Peyer's patch (tissue), 4 donors: ENCODE results near the gene CCL28. TPM values are rescaled to one million over a fixed set of nuclear protein-coding genes. Genes with fewer than 3 reads are reported as not detected.
"Not testable (repeated sequence)": the region's sequence is repeated elsewhere in the genome, so short reads cannot be mapped to it uniquely, and the experiment has no call there.

Experiments
- DNase-seq, 3 donors: peaks; one replicate each; pipeline ENCODE4 v3.0.0-alpha.2; 2017 to 2019
- H3K27ac ChIP-seq, 4 donors: fragments of 200-600 bp; sonication (generic); one replicate each; pipeline ENCODE4 v1.5.1; 2016 to 2019
- H3K27me3 ChIP-seq, 2 donors: fragments of 200-600 bp; sonication (generic); one replicate each; pipeline ENCODE4 v1.5.1; 2019
- H3K36me3 ChIP-seq, 3 donors: fragments of 200-600 bp; sonication (generic); one replicate each; pipeline ENCODE4 v1.5.1; 2016 to 2019
- H3K4me1 ChIP-seq, 4 donors: fragments of 200-600 bp; sonication (generic); one replicate each; pipeline ENCODE4 v1.5.1; 2016 to 2019
- H3K4me3 ChIP-seq, 4 donors: fragments of 200-600 bp; sonication (generic); 1 replicate in 3 of 4; 2 replicates in 1 of 4; pipeline ENCODE4 v1.5.1; 2016 to 2019; ENCODE audit warnings: mild to moderate bottlenecking in 1 of 4
- H3K9me3 ChIP-seq, 4 donors: fragments of 200-600 bp; sonication (generic); one replicate each; pipeline ENCODE4 v1.5.1; 2016 to 2019; ENCODE audit warnings: mild to moderate bottlenecking in 1 of 4
- CTCF ChIP-seq, 6 experiments: fragments of 450-650 bp in 4 of 6; fragments of 200-600 bp in 2 of 6; sonication (generic) in 1 of 6; IDR thresholded peaks; one replicate each; pipeline ENCODE4 v1.5.1; 2017 to 2019; ENCODE audit warnings: antibody characterized with exemption in 6 of 6, mild to moderate bottlenecking in 3 of 6, moderate library complexity in 1 of 6
- POLR2A ChIP-seq, 2 donors: fragments of 450-650 bp; IDR thresholded peaks; one replicate each; pipeline ENCODE4 v1.5.1; 2017; ENCODE audit warnings: antibody characterized with exemption in 2 of 2, mild to moderate bottlenecking in 2 of 2, moderate library complexity in 2 of 2
- total RNA-seq, 4 donors: library from RNA; depleted of rRNA; stranded (reverse); fragments of >200 nt; gene quantifications; one replicate each; pipeline ENCODE4 v1.1.0, GENCODE V29; 2016

Gene CCL28
- total RNA-seq, 4 donors from 2014 or later = 5.5 to 22.3 (median 13.0) TPM

- Histone ChIP-seq H3K4me1 (no peaks in the 10 kb centered on the region), H3K27ac (no peak overlapping the region), H3K36me3 (no peaks in the 10 kb centered on the region), H3K4me3 (no peak overlapping the region), H3K9me3 (no peaks in the 10 kb centered on the region), H3K27me3 (no peaks in the 10 kb centered on the region)
- no peak for DNase-seq
- no peak for TF ChIP-seq POLR2A (IDR thresholded peaks at IDR 0.05)
- no peak for TF ChIP-seq CTCF (IDR thresholded peaks at IDR 0.05)
Measured at GRCh38 chr5:43369651-43370050, 42.5 kb downstream of the CCL28 start.

GRCh38 chr5:43367909-43368669 is 44.1 kb downstream of the CCL28 start:
- no peak for DNase-seq
- Histone ChIP-seq H3K36me3 (no peaks in the 10 kb centered on the region), H3K27ac (no peak overlapping the region), H3K27me3 (no peaks in the 10 kb centered on the region), H3K4me3 (no peak overlapping the region), H3K4me1 (no peaks in the 10 kb centered on the region), H3K9me3 (no peaks in the 10 kb centered on the region)
- no peak for TF ChIP-seq POLR2A (IDR thresholded peaks at IDR 0.05)
- no peak for TF ChIP-seq CTCF (IDR thresholded peaks at IDR 0.05)

GRCh38 chr5:43367453-43367852 is 44.7 kb downstream of the CCL28 start:
- peak in 1 of 3 donors; percentile 57 for DNase-seq
- TF ChIP-seq POLR2A (IDR thresholded peaks at IDR 0.05) (no peak), CTCF (IDR thresholded peaks at IDR 0.05) (no peak)
- Histone ChIP-seq H3K27ac (no peak overlapping the region), H3K9me3 (no peaks in the 10 kb centered on the region), H3K4me1 (no peaks in the 10 kb centered on the region), H3K4me3 (no peak overlapping the region), H3K27me3 (no peaks in the 10 kb centered on the region), H3K36me3 (no peaks in the 10 kb centered on the region)

GRCh38 chr5:43366680-43367246 is 45.4 kb downstream of the CCL28 start:
- H3K27me3 ChIP-seq, H3K4me1 ChIP-seq, H3K4me3 ChIP-seq, H3K9me3 ChIP-seq, H3K27ac ChIP-seq, DNase-seq, H3K36me3 ChIP-seq: not testable (repeated sequence)

- not testable (repeated sequence) for H3K27me3 ChIP-seq, DNase-seq, H3K9me3 ChIP-seq, H3K36me3 ChIP-seq, H3K4me3 ChIP-seq, H3K4me1 ChIP-seq, H3K27ac ChIP-seq
Measured at GRCh38 chr5:43365155-43365554, 47.0 kb downstream of the CCL28 start.

- Histone ChIP-seq H3K4me3 (no peak overlapping the region), H3K27ac (no peak overlapping the region), H3K9me3 (peaks cover 0 to 7% (median 0%) of the 10 kb centered on the region in 4 donors), H3K4me1 (no peaks in the 10 kb centered on the region), H3K36me3 (no peaks in the 10 kb centered on the region), H3K27me3 (no peaks in the 10 kb centered on the region)
- no peak for DNase-seq
- no peak for TF ChIP-seq POLR2A (IDR thresholded peaks at IDR 0.05)
- TF ChIP-seq CTCF (IDR thresholded peaks at IDR 0.05) = no peak
Measured at GRCh38 chr5:43363445-43364152, 48.6 kb downstream of the CCL28 start.
